ENCODE results near the gene FAM118B. TPM values are rescaled to one million over a fixed set of nuclear protein-coding genes. Genes with fewer than 3 reads are reported as not detected.
A peak's percentile ranks its signal among the peaks of the same experiment; 100 is the strongest.

The FAM118B gene
- total and polyA plus RNA-seq, 2 experiments from 2014 or later = 29.6 to 35.2 TPM

GRCh38 chr11:126207896-126208295 is 3.7 kb upstream of the FAM118B start:
- no peak for DNase-seq (ENCODE audit: low spot score)
- no peak overlapping the region for H2AFZ ChIP-seq
- H3K4me3 ChIP-seq = no peak overlapping the region
- no peaks in the 10 kb centered on the region for H3K27me3 ChIP-seq
- no peaks in the 10 kb centered on the region for H3K9me3 ChIP-seq (ENCODE audit: low read depth)
- H4K20me1 ChIP-seq (ENCODE audit: insufficient read depth, poor library complexity, severe bottlenecking) = no peaks in the 10 kb centered on the region
- 97% methylated on average over 2 of the region's 2 CpGs for WGBS (ENCODE audit: low lambda C conversion rate, missing lambda C conversion rate)
- no peak overlapping the region for H3K4me2 ChIP-seq
- H3K27ac ChIP-seq = no peak overlapping the region
- peaks cover 26% of the 10 kb centered on the region for H3K79me2 ChIP-seq
- TF ChIP-seq, protein P1, sequence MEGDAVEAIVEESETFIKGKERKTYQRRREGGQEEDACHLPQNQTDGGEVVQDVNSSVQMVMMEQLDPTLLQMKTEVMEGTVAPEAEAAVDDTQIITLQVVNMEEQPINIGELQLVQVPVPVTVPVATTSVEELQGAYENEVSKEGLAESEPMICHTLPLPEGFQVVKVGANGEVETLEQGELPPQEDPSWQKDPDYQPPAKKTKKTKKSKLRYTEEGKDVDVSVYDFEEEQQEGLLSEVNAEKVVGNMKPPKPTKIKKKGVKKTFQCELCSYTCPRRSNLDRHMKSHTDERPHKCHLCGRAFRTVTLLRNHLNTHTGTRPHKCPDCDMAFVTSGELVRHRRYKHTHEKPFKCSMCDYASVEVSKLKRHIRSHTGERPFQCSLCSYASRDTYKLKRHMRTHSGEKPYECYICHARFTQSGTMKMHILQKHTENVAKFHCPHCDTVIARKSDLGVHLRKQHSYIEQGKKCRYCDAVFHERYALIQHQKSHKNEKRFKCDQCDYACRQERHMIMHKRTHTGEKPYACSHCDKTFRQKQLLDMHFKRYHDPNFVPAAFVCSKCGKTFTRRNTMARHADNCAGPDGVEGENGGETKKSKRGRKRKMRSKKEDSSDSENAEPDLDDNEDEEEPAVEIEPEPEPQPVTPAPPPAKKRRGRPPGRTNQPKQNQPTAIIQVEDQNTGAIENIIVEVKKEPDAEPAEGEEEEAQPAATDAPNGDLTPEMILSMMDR (IDR thresholded peaks at IDR 0.05; ENCODE audit: poor library complexity) = no peak
- H3K36me3 ChIP-seq (replicated peaks; ENCODE audit: insufficient read depth, low read depth) = no peaks in the 10 kb centered on the region
- H3K9me2 ChIP-seq (replicated peaks; ENCODE audit: insufficient read depth) = no peaks in the 10 kb centered on the region
- H3K4me1 ChIP-seq (ENCODE audit: insufficient read depth) = peaks cover 5% of the 10 kb centered on the region

DNA sequence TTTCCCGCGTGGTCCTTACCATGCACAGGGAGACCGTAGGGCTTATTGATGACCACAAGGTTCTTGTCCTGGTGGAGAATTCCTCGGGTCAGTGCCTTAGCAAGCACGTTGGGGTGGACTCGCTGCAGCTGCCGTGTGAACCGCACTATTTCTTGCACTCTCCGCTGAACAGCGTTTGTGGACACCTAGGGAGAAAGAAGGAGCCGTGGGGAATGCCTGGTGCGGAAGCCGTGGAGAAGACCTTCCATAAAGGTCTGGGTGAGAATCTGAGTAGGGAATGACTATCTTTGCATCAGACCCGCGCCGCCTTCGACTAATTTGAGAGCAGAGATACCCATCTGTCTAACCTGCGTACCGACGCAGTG is 729 bp upstream of the FAM118B start:
- Histone ChIP-seq H3K4me1 (ENCODE audit: insufficient read depth) (peaks cover 7% of the 10 kb centered on the region), H4K20me1 (ENCODE audit: insufficient read depth, poor library complexity, severe bottlenecking) (no peaks in the 10 kb centered on the region), H2AFZ (peak overlapping the region; percentile 96), H3K27me3 (no peaks in the 10 kb centered on the region), H3K36me3 (replicated peaks; ENCODE audit: insufficient read depth, low read depth) (no peaks in the 10 kb centered on the region), H3K27ac (peak overlapping the region; percentile 83), H3K79me2 (peaks cover 48% of the 10 kb centered on the region), H3K9me2 (replicated peaks; ENCODE audit: insufficient read depth) (no peaks in the 10 kb centered on the region), H3K9me3 (ENCODE audit: low read depth) (no peaks in the 10 kb centered on the region), H3K4me2 (peak overlapping the region; percentile 96), H3K4me3 (peak overlapping the region; percentile 94)
- TF ChIP-seq EZH2 (IDR thresholded peaks at IDR 0.05; ENCODE audit: borderline replicate concordance) (no peak), EZH2phosphoT487 (IDR thresholded peaks at IDR 0.05; ENCODE audit: low read depth, severe bottlenecking, unreplicated experiment) (no peak)
- TF ChIP-seq, protein P1 (IDR thresholded peaks at IDR 0.05; ENCODE audit: poor library complexity) = no peak
- 3% methylated on average over 20 of the region's 20 CpGs for WGBS (ENCODE audit: low lambda C conversion rate, missing lambda C conversion rate)
- no peak for DNase-seq (ENCODE audit: low spot score)

- Histone ChIP-seq H3K36me3 (replicated peaks; ENCODE audit: insufficient read depth, low read depth) (no peaks in the 10 kb centered on the region), H3K4me3 (peak overlapping the region; percentile 54), H3K27ac (peak overlapping the region; percentile 66), H3K9me3 (ENCODE audit: low read depth) (no peaks in the 10 kb centered on the region), H3K27me3 (no peaks in the 10 kb centered on the region), H3K4me1 (ENCODE audit: insufficient read depth) (peaks cover 7% of the 10 kb centered on the region), H3K9me2 (replicated peaks; ENCODE audit: insufficient read depth) (no peaks in the 10 kb centered on the region), H3K4me2 (peak overlapping the region; percentile 83), H4K20me1 (ENCODE audit: insufficient read depth, poor library complexity, severe bottlenecking) (no peaks in the 10 kb centered on the region), H3K79me2 (peaks cover 62% of the 10 kb centered on the region), H2AFZ (peak overlapping the region; percentile 65)
- 4% methylated on average over 15 of the region's 15 CpGs for WGBS (ENCODE audit: low lambda C conversion rate, missing lambda C conversion rate)
- TF ChIP-seq, protein P1 (IDR thresholded peaks at IDR 0.05; ENCODE audit: poor library complexity) = no peak
- no peak for DNase-seq (ENCODE audit: low spot score)
Measured at GRCh38 chr11:126212089-126212660, 593 bp downstream of the FAM118B start.

DNA sequence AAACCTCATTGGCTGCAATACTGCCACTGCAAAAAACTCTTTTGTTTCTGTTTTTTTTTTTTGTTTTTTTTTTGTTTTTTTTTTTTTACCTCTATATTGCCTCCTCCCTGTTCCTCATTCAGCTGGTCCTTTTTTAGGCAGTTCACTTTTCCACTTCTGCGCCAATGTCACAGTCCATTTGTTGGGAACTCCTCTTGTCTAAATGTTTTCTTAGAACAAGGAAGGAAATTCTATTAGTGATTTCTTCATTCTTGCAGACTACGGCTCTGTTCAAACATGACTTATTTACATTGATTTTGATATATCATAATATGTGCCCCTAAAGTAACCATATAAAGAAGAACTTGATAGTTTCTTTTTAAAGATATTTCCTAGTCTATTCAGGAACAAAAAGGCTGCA is 2.9 kb downstream of the FAM118B start:
- H3K4me2 ChIP-seq = peak overlapping the region; percentile 35
- no peaks in the 10 kb centered on the region for H3K36me3 ChIP-seq (replicated peaks; ENCODE audit: insufficient read depth, low read depth)
- no peak for DNase-seq (ENCODE audit: low spot score)
- no peaks in the 10 kb centered on the region for H3K9me3 ChIP-seq (ENCODE audit: low read depth)
- no peak for TF ChIP-seq EZH2phosphoT487 (IDR thresholded peaks at IDR 0.05; ENCODE audit: low read depth, severe bottlenecking, unreplicated experiment)
- TF ChIP-seq EZH2 (IDR thresholded peaks at IDR 0.05; ENCODE audit: borderline replicate concordance) = no peak
- TF ChIP-seq, protein P1 (IDR thresholded peaks at IDR 0.05; ENCODE audit: poor library complexity) = no peak
- H3K4me1 ChIP-seq (ENCODE audit: insufficient read depth) = peaks cover 7% of the 10 kb centered on the region
- no peak overlapping the region for H3K4me3 ChIP-seq
- H3K27ac ChIP-seq = peak overlapping the region; percentile 5
- peaks cover 80% of the 10 kb centered on the region for H3K79me2 ChIP-seq
- no peaks in the 10 kb centered on the region for H4K20me1 ChIP-seq (ENCODE audit: insufficient read depth, poor library complexity, severe bottlenecking)
- H3K9me2 ChIP-seq (replicated peaks; ENCODE audit: insufficient read depth) = no peaks in the 10 kb centered on the region
- WGBS (ENCODE audit: low lambda C conversion rate, missing lambda C conversion rate) = 56% methylated on average over 2 of the region's 2 CpGs
- no peak overlapping the region for H2AFZ ChIP-seq
- H3K27me3 ChIP-seq = no peaks in the 10 kb centered on the region
